GM19455 (cell line): ENCODE results near the gene CCDC57.

ENCODE experiments used
- ATAC-seq: cut with Tn5 transposase; IDR thresholded peaks from one replicate; pipeline ENCODE4 v1.9.1; 2021; ENCODE audit not compliant: unreplicated experiment

The CCDC57 gene

GRCh38 chr17:82129095-82129494, 83.5 kb downstream of the CCDC57 start:
- ATAC-seq = no peak

GRCh38 chr17:82128287-82128686, 84.4 kb downstream of the CCDC57 start:
- no peak for ATAC-seq

GRCh38 chr17:82127704-82128103, 84.9 kb downstream of the CCDC57 start:
- ATAC-seq = no peak

- ATAC-seq = no peak
Measured at GRCh38 chr17:82127315-82127595, 85.4 kb downstream of the CCDC57 start.

- no peak for ATAC-seq
Measured at GRCh38 chr17:82126556-82127314, 85.9 kb downstream of the CCDC57 start.

GRCh38 chr17:82124101-82124500, 88.5 kb downstream of the CCDC57 start:
- no peak for ATAC-seq

GRCh38 chr17:82121660-82122629, 90.7 kb downstream of the CCDC57 start:
- ATAC-seq = no peak

- ATAC-seq = no peak
Measured at GRCh38 chr17:82121246-82121645, 91.4 kb downstream of the CCDC57 start.

GRCh38 chr17:82120148-82120547, 92.5 kb downstream of the CCDC57 start:
- ATAC-seq = no peak

GRCh38 chr17:82118815-82119380, 93.7 kb downstream of the CCDC57 start:
- no peak for ATAC-seq

GRCh38 chr17:82118168-82118814, 94.4 kb downstream of the CCDC57 start:
- ATAC-seq = no peak

- no peak for ATAC-seq
Measured at GRCh38 chr17:82117139-82118090, 95.2 kb downstream of the CCDC57 start.

- ATAC-seq = no peak
Measured at GRCh38 chr17:82116246-82116645, 96.4 kb downstream of the CCDC57 start.

- no peak for ATAC-seq
Measured at GRCh38 chr17:82114872-82115271, 97.8 kb downstream of the CCDC57 start.

GRCh38 chr17:82114447-82114846, 98.2 kb downstream of the CCDC57 start:
- ATAC-seq = no peak

- no peak for ATAC-seq
Measured at GRCh38 chr17:82113941-82114340, 98.7 kb downstream of the CCDC57 start.

GRCh38 chr17:82113422-82113821, 99.2 kb downstream of the CCDC57 start:
- no peak for ATAC-seq

- no peak for ATAC-seq
Measured at GRCh38 chr17:82112914-82113311, 99.7 kb downstream of the CCDC57 start.

GRCh38 chr17:82112181-82112913, 100.3 kb downstream of the CCDC57 start:
- ATAC-seq = no peak

- no peak for ATAC-seq
Measured at GRCh38 chr17:82110298-82110697, 102.3 kb downstream of the CCDC57 start.
